ENCODE data around the gene NDUFA13. TPM values are rescaled to one million over a fixed set of nuclear protein-coding genes. Genes with fewer than 3 reads are reported as not detected.

NDUFA13 gene
- polyA plus RNA-seq, 1 of the 3 experiments (the other 2 are of a cell fraction) = 1,828 TPM

GRCh38 chr19:19491321-19492025 is 24.6 kb upstream of the NDUFA13 start:
- Histone ChIP-seq H3F3A (replicated peaks; ENCODE audit: insufficient read depth) (peaks cover 21% of the 10 kb centered on the region), H3K4me3 (ENCODE audit: low read depth in 2 of 2, low read length in 1 of 2) (no peak overlapping the region), H4K20me1 (ENCODE audit: insufficient read depth) (no peaks in the 10 kb centered on the region), H3K4me2 (no peak overlapping the region), H3K9me2 (no peaks in the 10 kb centered on the region), H3K27me3 (ENCODE audit: insufficient read depth) (no peaks in the 10 kb centered on the region), H3K9ac (no peak overlapping the region), H2AFZ (ENCODE audit: low read depth) (no peak overlapping the region), H3K4me1 (ENCODE audit: control insufficient read depth in 1 of 2, insufficient read depth in 2 of 2, low read depth in 1 of 2, low read length in 1 of 2) (peaks cover 23 to 37% of the 10 kb centered on the region in 2 experiments), H3K36me3 (replicated peaks in 1 of 2; ENCODE audit: control insufficient read depth in 1 of 2, insufficient read depth in 2 of 2, low read length in 1 of 2) (peaks cover 4 to 29% of the 10 kb centered on the region in 2 experiments), H3K27ac (ENCODE audit: low read depth in 2 of 2, low read length in 1 of 2) (no peak overlapping the region), H3K9me3 (no peaks in the 10 kb centered on the region), H3K79me2 (ENCODE audit: insufficient read depth) (peaks cover 44% of the 10 kb centered on the region)
- ChIA-PET POLR2A (interaction anchor here (1.3 kb wide), 1 partner anchor 29 kb away, joined by 3 read pairs; no protein-coding TSS in a partner anchor), CTCF (interaction anchor here (0.8 to 9.7 kb wide), 34 partner anchors 8 to 346 kb away, joined by 3 to 172 read pairs (median 8); partner anchors contain the start of genes GATAD2A, MAU2, NDUFA13 and TSSK6)
- WGBS (ENCODE audit: low lambda C conversion rate) = 92% methylated on average over 11 of the region's 15 CpGs
- TF ChIP-seq RXRA (IDR thresholded peaks at IDR 0.05; ENCODE audit: borderline replicate concordance, low read depth) = no peak
- TF ChIP-seq YY1 (IDR thresholded peaks at IDR 0.05; ENCODE audit: low read depth) = no peak
- TF ChIP-seq MXI1 (IDR thresholded peaks at IDR 0.05; ENCODE audit: low read depth, low read length) = no peak
- no peak for TF ChIP-seq CHD2 (IDR thresholded peaks at IDR 0.05; ENCODE audit: low read length, partially characterized antibody)
- no peak for TF ChIP-seq GABPA (IDR thresholded peaks at IDR 0.05; ENCODE audit: low read depth)
- TF ChIP-seq JUND (IDR thresholded peaks at IDR 0.05) = no peak
- DNase-seq = no peak

- no peak overlapping the region for H3K9ac ChIP-seq
- peaks cover 44% of the 10 kb centered on the region for H3K79me2 ChIP-seq (ENCODE audit: insufficient read depth)
- H4K20me1 ChIP-seq (ENCODE audit: insufficient read depth) = no peaks in the 10 kb centered on the region
- H3F3A ChIP-seq (replicated peaks; ENCODE audit: insufficient read depth) = peaks cover 21% of the 10 kb centered on the region
- DNase-seq = no peak
- no peak overlapping the region for H2AFZ ChIP-seq (ENCODE audit: low read depth)
- no peaks in the 10 kb centered on the region for H3K9me2 ChIP-seq
- peaks cover 23 to 31% of the 10 kb centered on the region in 2 experiments for H3K4me1 ChIP-seq (ENCODE audit: control insufficient read depth in 1 of 2, insufficient read depth in 2 of 2, low read depth in 1 of 2, low read length in 1 of 2)
- H3K9me3 ChIP-seq = no peaks in the 10 kb centered on the region
- ChIA-PET POLR2A (no interaction called here), CTCF (interaction anchor here (1.1 to 9.7 kb wide), 11 partner anchors 12 to 306 kb away, joined by 3 to 172 read pairs (median 9); no protein-coding TSS in a partner anchor)
- no peaks in the 10 kb centered on the region for H3K27me3 ChIP-seq (ENCODE audit: insufficient read depth)
- 93% methylated on average over 10 of the region's 21 CpGs for WGBS (ENCODE audit: low lambda C conversion rate)
- no peak for TF ChIP-seq REST (IDR thresholded peaks at IDR 0.05; ENCODE audit: low read depth, low read length)
- no peak for TF ChIP-seq PBX3 (IDR thresholded peaks at IDR 0.05)
- TF ChIP-seq FOXJ3 (CRISPR knock-in tag; IDR thresholded peaks at IDR 0.05) = no peak
- no peak for TF ChIP-seq RCOR1 (IDR thresholded peaks at IDR 0.05; ENCODE audit: low read length)
- TF ChIP-seq FOXM1 (IDR thresholded peaks at IDR 0.05; ENCODE audit: low read depth) = no peak
- no peak overlapping the region for H3K4me2 ChIP-seq
- no peak overlapping the region for H3K4me3 ChIP-seq (ENCODE audit: low read depth in 2 of 2, low read length in 1 of 2)
- H3K27ac ChIP-seq (ENCODE audit: low read depth in 2 of 2, low read length in 1 of 2) = no peak overlapping the region
- H3K36me3 ChIP-seq (replicated peaks in 1 of 2; ENCODE audit: control insufficient read depth in 1 of 2, insufficient read depth in 2 of 2, low read length in 1 of 2) = peaks cover 4 to 33% of the 10 kb centered on the region in 2 experiments
Measured at GRCh38 chr19:19492026-19492610, 23.9 kb upstream of the NDUFA13 start.

Data from SK-N-SH (cell line).